GM12878 (cell line): ENCODE results near the gene VPS52. TPM values are rescaled to one million over a fixed set of nuclear protein-coding genes. Genes with fewer than 3 reads are reported as not detected.

ENCODE experiments used
- ATAC-seq: fragments of 200-7000 bp; cut with Tn5 transposase; 3 replicates; pipeline ENCODE4 v1.9.1; 2020; ENCODE audit warnings: mild to moderate bottlenecking, moderate library complexity
- BruUV-seq: library from RNA; stranded (reverse); fragments of 400-500 nt; replicated peaks from 2 replicates; lab custom pipeline; 2021; lab: Mats Ljungman, UMichigan
- CTCF ChIA-PET: fragments of 300-600 bp; sonication (Branson Sonifier 250); formaldehyde crosslinking; extraction: SDS; loops from one replicate; lab custom pipeline; 2021; ENCODE audit warnings: inconsistent platforms; lab: Yijun Ruan, JAX
- POLR2A ChIA-PET: fragments of 350-600 bp; formaldehyde crosslinking; extraction: SDS; loops from one replicate; lab custom pipeline; 2021; ENCODE audit warnings: inconsistent platforms; lab: Charles Lee
- RAD21 ChIA-PET: fragments of 300-600 bp; sonication (Branson Sonifier 250); formaldehyde crosslinking; loops from one replicate; lab custom pipeline; 2023; ENCODE audit warnings: antibody characterized with exemption; ENCODE audit not compliant: unreplicated experiment; lab: Charles Lee
- SMC1A ChIA-PET: fragments of 300-600 bp; sonication (Branson Sonifier 250); formaldehyde crosslinking; loops from one replicate; lab custom pipeline; 2023; ENCODE audit not compliant: unreplicated experiment, uncharacterized antibody; lab: Charles Lee
- DNase-seq: peaks from one replicate; pipeline ENCODE4 v3.0.0-alpha.2; 2011; ENCODE audit warnings: low read depth, low spot score
- FAIRE-seq: peaks from 3 replicates; lab custom pipeline; 2011; peaks lifted over from hg19 to GRCh38; lab: Jason Lieb, UNC
- H2AFZ ChIP-seq: 2 replicates; pipeline ENCODE4 v1.6.0; 2011; ENCODE audit warnings: low read depth, low read length, control low read depth; ENCODE audit not compliant: control insufficient read depth
- H3K27ac ChIP-seq: 2 replicates; pipeline ENCODE4 v1.5.1; 2011; ENCODE audit warnings: control low read depth; ENCODE audit not compliant: control insufficient read depth, insufficient read depth
- H3K27me3 ChIP-seq, 2 experiments: replicated peaks in 1 of 2; 2 replicates each; pipeline versions ENCODE4 v1.6.0 to v1.6.1; 2011; ENCODE audit warnings: low read length in 1 of 2; ENCODE audit not compliant: control insufficient read depth in 2 of 2, insufficient read depth in 2 of 2
- H3K36me3 ChIP-seq, 2 experiments: 2 replicates each; pipeline ENCODE4 v1.5.1; 2011; ENCODE audit warnings: low read length in 1 of 2; ENCODE audit not compliant: control insufficient read depth in 2 of 2, insufficient read depth in 2 of 2
- H3K4me1 ChIP-seq: 2 replicates; pipeline ENCODE4 v1.6.1; 2011; ENCODE audit warnings: mild to moderate bottlenecking, low read length, moderate library complexity, mixed read lengths; ENCODE audit not compliant: control insufficient read depth, insufficient read depth
- H3K4me2 ChIP-seq: 2 replicates; pipeline ENCODE4 v1.6.0; 2011; ENCODE audit warnings: control low read depth; ENCODE audit not compliant: control insufficient read depth, insufficient read depth
- H3K4me3 ChIP-seq: fragments of 200-600 bp; sonication (generic); 2 replicates; pipeline ENCODE4 v1.5.1; 2016
- H3K79me2 ChIP-seq: 2 replicates; pipeline ENCODE4 v1.6.0; 2011; ENCODE audit warnings: low read length; ENCODE audit not compliant: control insufficient read depth, insufficient read depth
- H3K9ac ChIP-seq: 2 replicates; pipeline ENCODE4 v1.8.0; 2011; ENCODE audit warnings: low read length, control low read depth, mixed read lengths; ENCODE audit not compliant: control insufficient read depth, insufficient read depth
- H3K9me3 ChIP-seq: replicated peaks from 3 replicates; pipeline ENCODE4 v1.5.1; 2011; ENCODE audit warnings: mild to moderate bottlenecking, low read length; ENCODE audit not compliant: control insufficient read depth, insufficient read depth
- H4K20me1 ChIP-seq: 2 replicates; pipeline ENCODE4 v1.6.0; 2011; ENCODE audit not compliant: control insufficient read depth, insufficient read depth
- BACH1 ChIP-seq: fragments of 450-650 bp; IDR thresholded peaks from 2 replicates; pipeline ENCODE4 v1.6.1; 2017; ENCODE audit warnings: mild to moderate bottlenecking, borderline replicate concordance
- CREM ChIP-seq: IDR thresholded peaks from 2 replicates; pipeline ENCODE4 v1.6.1; 2014; ENCODE audit warnings: antibody characterized with exemption, low read depth
- GABPA ChIP-seq: IDR thresholded peaks from 2 replicates; pipeline ENCODE4 v1.6.1; 2014; ENCODE audit warnings: antibody characterized with exemption, low read depth, mild to moderate bottlenecking, inconsistent platforms
- KLF5 ChIP-seq: fragments of 450-650 bp; IDR thresholded peaks from 2 replicates; pipeline ENCODE4 v1.6.1; 2014; ENCODE audit warnings: mild to moderate bottlenecking; ENCODE audit not compliant: partially characterized antibody
- LARP7 ChIP-seq: fragments of 450-650 bp; IDR thresholded peaks from 2 replicates; pipeline ENCODE4 v1.6.1; 2017; ENCODE audit warnings: mild to moderate bottlenecking
- MEF2B ChIP-seq: fragments of 450-650 bp; IDR thresholded peaks from 2 replicates; pipeline ENCODE4 v1.6.1; 2018; ENCODE audit warnings: mild to moderate bottlenecking, moderate library complexity; ENCODE audit not compliant: partially characterized antibody, poor library complexity, severe bottlenecking
- NFYB ChIP-seq: IDR thresholded peaks from 2 replicates; pipeline ENCODE4 v1.6.1; 2011; ENCODE audit warnings: low read depth, mild to moderate bottlenecking, low read length, improper control_type of control experiment, moderate library complexity; ENCODE audit not compliant: insufficient read depth
- NR2C1 ChIP-seq: fragments of 450-650 bp; IDR thresholded peaks from 2 replicates; pipeline ENCODE4 v1.6.1; 2017; ENCODE audit warnings: antibody characterized with exemption, mild to moderate bottlenecking, moderate library complexity
- POLR2AphosphoS2 ChIP-seq: IDR thresholded peaks from 2 replicates; pipeline ENCODE4 v1.6.1; 2011; ENCODE audit warnings: low read depth, mild to moderate bottlenecking, low read length, improper control_type of control experiment, moderate library complexity
- RAD51 ChIP-seq: fragments of 450-650 bp; IDR thresholded peaks from 2 replicates; pipeline ENCODE4 v1.6.1; 2016; ENCODE audit warnings: moderate library complexity, mild to moderate bottlenecking, inconsistent platforms
- RBBP5 ChIP-seq: fragments of 200-600 bp; sonication (generic); conservative IDR thresholded peaks from 2 replicates; pipeline ENCODE4 v1.6.1; 2016
- RCOR1 ChIP-seq: conservative IDR thresholded peaks from 2 replicates; pipeline ENCODE4 v1.6.1; 2012; ENCODE audit warnings: low read depth, low read length, improper control_type of control experiment
- RELA ChIP-seq: fragments of 450-650 bp; IDR thresholded peaks from 2 replicates; pipeline ENCODE4 v1.8.0; 2014; ENCODE audit warnings: borderline replicate concordance; ENCODE audit not compliant: partially characterized antibody
- RELB ChIP-seq: fragments of 450-650 bp; IDR thresholded peaks from 2 replicates; pipeline ENCODE4 v1.6.1; 2017; ENCODE audit warnings: low read depth, mild to moderate bottlenecking, moderate library complexity
- SREBF1 ChIP-seq: IDR thresholded peaks from 2 replicates; pipeline ENCODE4 v1.6.1; 2012; ENCODE audit warnings: mild to moderate bottlenecking, low read length
- WGBS: methylation state at CpG from one replicate; pipeline ENCODE4 v1.1.6; 2016; ENCODE audit warnings: low lambda C conversion rate; ENCODE audit not compliant: insufficient replicate concordance, insufficient coverage; ENCODE audit errors: missing lambda C conversion rate; 5-methylcytosine and 5-hydroxymethylcytosine counted together
- in situ Hi-C: fragments of 300-500 bp; cut with MboI; formaldehyde crosslinking; loops from 9 replicates; pipeline ENCODE4 v1.14.3; 2018; ENCODE audit warnings: mixed read lengths
- intact Hi-C: fragments of 100-400 bp; cut with micrococcal nuclease; formaldehyde crosslinking; loops from one replicate; pipeline ENCODE4 v1.14.2; 2022; ENCODE audit not compliant: unreplicated experiment
- polyA plus RNA-seq, 11 experiments: library from polyadenylated mRNA; depleted of rRNA in 4 of 11; unstranded in 6 of 11; stranded (reverse) in 5 of 11; fragments of >200 nt; fragmentation: Nextera tagmentation in 4 of 11; fragmentation: Illumina TruSeq in 1 of 11; extraction: Ambion mirVana in 4 of 11; extraction: Trizol in 1 of 11; gene quantifications; 1 replicate in 1 of 11; 2 replicates in 10 of 11; pipeline versions ENCODE4 v1.2.1 to v1.2.3, GENCODE V29; 2011 to 2016; ENCODE audit warnings: inconsistent platforms in 2 of 11, missing spikeins in 2 of 11, low read depth in 1 of 11
- total RNA-seq, 4 experiments: library from RNA; depleted of rRNA in 3 of 4; stranded (reverse); fragments of >200 nt in 3 of 4; fragmentation: Illumina TruSeq in 1 of 4; extraction: Trizol in 1 of 4; gene quantifications; 2 replicates each; pipeline versions ENCODE4 v1.2.1 to v1.2.3, GENCODE V29; 2013 to 2021
- TF ChIP-seq, protein P1 (sequence below): fragments of 450-650 bp; IDR thresholded peaks from 2 replicates; pipeline ENCODE4 v1.6.1; 2018; ENCODE audit warnings: mild to moderate bottlenecking, low read depth, moderate library complexity; ENCODE audit not compliant: partially characterized antibody
- TF ChIP-seq, protein P2 (sequence below): IDR thresholded peaks from 2 replicates; pipeline ENCODE4 v1.6.1; 2011; ENCODE audit warnings: low read depth, low read length, improper control_type of control experiment, borderline replicate concordance

The VPS52 gene
- total and polyA plus RNA-seq, 10 of the 15 experiments (the other 5 are each of a cell fraction or from before 2014, with no cell fraction given), result 11.3 to 52.7 (median 36.7) TPM

- Histone ChIP-seq H3K9ac (peak within 1 kb of the TSS; percentile 73), H3K36me3 (peaks cover 2 to 30% of the 10 kb centered on the region in 2 experiments; a peak in 3 of 4 replicates), H3K4me1 (no peaks in the 10 kb centered on the region), H3K4me2 (peak within 1 kb of the TSS; percentile 80), H3K27me3 (no peaks in the 10 kb centered on the region), H3K79me2 (peaks cover 31% of the 10 kb centered on the region), H3K4me3 (peak within 1 kb of the TSS; percentile 78), H3K27ac (peak within 1 kb of the TSS; percentile 74), H4K20me1 (no peaks in the 10 kb centered on the region), H2AFZ (peak within 1 kb of the TSS; percentile 98), H3K9me3 (no peaks in the 10 kb centered on the region)
- 1% methylated on average over 43 of the region's 43 CpGs for WGBS
- intact Hi-C loops (loop anchor here (1.0 kb wide), 2 partner anchors 9 to 12 kb away; partner anchors contain the start of genes B3GALT4 and RGL2), in situ Hi-C loops (no loop called here)
- ATAC-seq, result peak; percentile 99
- no TSS peak for BruUV-seq
- SMC1A ChIA-PET, result interaction anchor here (1.3 to 4.4 kb wide), 7 partner anchors 8 to 29 kb away, joined by 3 to 25 read pairs (median 5); partner anchors contain the start of genes B3GALT4, RPS18, VPS52 and ZBTB22
- RAD21 ChIA-PET, result interaction anchor here (0.6 to 2.6 kb wide), 11 partner anchors 9 to 1550 kb away, joined by 3 to 12 read pairs (median 5); partner anchors contain the start of genes B3GALT4, RPS18, VPS52 and ZBTB22
- CTCF ChIA-PET, result interaction anchor here (1.2 to 5.0 kb wide), 3 partner anchors 10 to 55 kb away, joined by 4 to 28 read pairs (median 8); partner anchors contain the start of genes B3GALT4 and RGL2
- peak; percentile 89 for DNase-seq
- POLR2A ChIA-PET, result interaction anchor here (0.6 to 3.5 kb wide), 11 partner anchors 9 to 177 kb away, joined by 3 to 60 read pairs (median 8); partner anchors contain the start of genes B3GALT4, CUTA, RGL2 and RPS18
- FAIRE-seq, result peak; percentile 99
- TF ChIP-seq, protein P1, sequence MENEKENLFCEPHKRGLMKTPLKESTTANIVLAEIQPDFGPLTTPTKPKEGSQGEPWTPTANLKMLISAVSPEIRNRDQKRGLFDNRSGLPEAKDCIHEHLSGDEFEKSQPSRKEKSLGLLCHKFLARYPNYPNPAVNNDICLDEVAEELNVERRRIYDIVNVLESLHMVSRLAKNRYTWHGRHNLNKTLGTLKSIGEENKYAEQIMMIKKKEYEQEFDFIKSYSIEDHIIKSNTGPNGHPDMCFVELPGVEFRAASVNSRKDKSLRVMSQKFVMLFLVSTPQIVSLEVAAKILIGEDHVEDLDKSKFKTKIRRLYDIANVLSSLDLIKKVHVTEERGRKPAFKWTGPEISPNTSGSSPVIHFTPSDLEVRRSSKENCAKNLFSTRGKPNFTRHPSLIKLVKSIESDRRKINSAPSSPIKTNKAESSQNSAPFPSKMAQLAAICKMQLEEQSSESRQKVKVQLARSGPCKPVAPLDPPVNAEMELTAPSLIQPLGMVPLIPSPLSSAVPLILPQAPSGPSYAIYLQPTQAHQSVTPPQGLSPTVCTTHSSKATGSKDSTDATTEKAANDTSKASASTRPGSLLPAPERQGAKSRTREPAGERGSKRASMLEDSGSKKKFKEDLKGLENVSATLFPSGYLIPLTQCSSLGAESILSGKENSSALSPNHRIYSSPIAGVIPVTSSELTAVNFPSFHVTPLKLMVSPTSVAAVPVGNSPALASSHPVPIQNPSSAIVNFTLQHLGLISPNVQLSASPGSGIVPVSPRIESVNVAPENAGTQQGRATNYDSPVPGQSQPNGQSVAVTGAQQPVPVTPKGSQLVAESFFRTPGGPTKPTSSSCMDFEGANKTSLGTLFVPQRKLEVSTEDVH, result peak; percentile 94
- TF ChIP-seq CREM (peak; percentile 69; the same call in 1 of the 2 replicates), MEF2B (no peak), RCOR1 (0 out of 2 replicates have a peak, but pooled peaks have one; percentile 57), RBBP5 (no peak), BACH1 (no peak; the same call in 1 of the 2 replicates), RELA (peak; percentile 45), POLR2AphosphoS2 (peak; percentile 73; the same call in 1 of the 2 replicates), KLF5 (peak; percentile 68), RELB (peak; percentile 84), GABPA (peak; percentile 100), NR2C1 (peak; percentile 99), LARP7 (0 out of 2 replicates have a peak, but pooled peaks have one; percentile 12), RAD51 (no peak; the same call in 1 of the 2 replicates), NFYB (peak; percentile 89), SREBF1 (peak; percentile 83)
- TF ChIP-seq, protein P2, sequence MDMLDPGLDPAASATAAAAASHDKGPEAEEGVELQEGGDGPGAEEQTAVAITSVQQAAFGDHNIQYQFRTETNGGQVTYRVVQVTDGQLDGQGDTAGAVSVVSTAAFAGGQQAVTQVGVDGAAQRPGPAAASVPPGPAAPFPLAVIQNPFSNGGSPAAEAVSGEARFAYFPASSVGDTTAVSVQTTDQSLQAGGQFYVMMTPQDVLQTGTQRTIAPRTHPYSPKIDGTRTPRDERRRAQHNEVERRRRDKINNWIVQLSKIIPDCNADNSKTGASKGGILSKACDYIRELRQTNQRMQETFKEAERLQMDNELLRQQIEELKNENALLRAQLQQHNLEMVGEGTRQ, result no peak
Measured at GRCh38 chr6:33288921-33289783, 17.5 kb upstream of the VPS52 start, which contains the start of the genes PFDN6 and WDR46. Gene PFDN6 (plus strand): TSS chr6:33289601. CDS start chr6:33289857, 256 bp downstream. Gene WDR46 (minus strand): TSS chr6:33289239. CDS start chr6:33289170, 69 bp downstream.
